ENCODE results near the gene EHBP1. TPM values are rescaled to one million over a fixed set of nuclear protein-coding genes. Genes with fewer than 3 reads are reported as not detected.

EHBP1 gene
- total and polyA plus RNA-seq, 2 donors (not counting 3 experiments of a cell fraction or from before 2014, with no cell fraction given) = 8.4 to 34.8 TPM

DNA sequence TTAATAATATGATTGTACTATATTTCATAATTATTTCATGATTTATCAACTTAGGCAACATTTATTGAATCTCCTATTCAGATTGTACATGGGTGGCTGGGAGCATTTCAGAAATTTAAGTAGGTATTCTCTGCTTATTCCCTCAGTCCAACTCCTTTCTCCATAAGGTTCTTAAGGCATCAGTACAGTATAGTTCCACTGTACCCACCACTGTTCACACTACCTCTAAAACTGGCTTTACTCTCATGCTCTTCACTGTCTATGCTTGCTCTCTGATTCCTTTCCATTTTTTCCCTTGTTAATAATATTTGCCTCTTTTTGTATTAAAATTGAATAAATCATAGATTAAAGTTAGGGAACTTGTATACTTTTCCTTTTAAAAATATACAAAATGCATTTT lies 89.8 kb downstream of the EHBP1 start:
- H3K36me3 ChIP-seq (ENCODE audit: control insufficient read depth in 2 of 2, extremely low read depth in 1 of 2, insufficient read depth in 2 of 2, low read length in 2 of 2) = no peaks in the 10 kb centered on the region
- intact Hi-C loops (cut with micrococcal nuclease) = loop anchor here (10.0 kb wide), 1 partner anchor 129 kb away; no protein-coding TSS in a partner anchor
- H3K9me1 ChIP-seq (replicated peaks; ENCODE audit: control insufficient read depth, extremely low read depth, insufficient read depth, low read length) = no peaks in the 10 kb centered on the region
- BruUV-seq (replicated peaks) = no TSS peak
- H3K9me3 ChIP-seq (replicated peaks; ENCODE audit: control insufficient read depth, insufficient read depth, low read length) = no peaks in the 10 kb centered on the region
- H3K9ac ChIP-seq (replicated peaks; ENCODE audit: extremely low read depth, insufficient read depth, low read length) = no peak overlapping the region
- no peak for FAIRE-seq
- H4K20me1 ChIP-seq (replicated peaks; ENCODE audit: control insufficient read depth, extremely low read depth, insufficient read depth, low read length) = no peaks in the 10 kb centered on the region
- H3K4me2 ChIP-seq (ENCODE audit: insufficient read depth, low read length) = peak overlapping the region; percentile 21
- no peak for TF ChIP-seq POLR2AphosphoS5 (IDR thresholded peaks at IDR 0.05; ENCODE audit: insufficient read depth, low read depth, low read length)
- no peak for TF ChIP-seq FOS (IDR thresholded peaks at IDR 0.05; ENCODE audit: borderline replicate concordance, insufficient read depth, low read length)
- no peak for TF ChIP-seq GATA2 (IDR thresholded peaks at IDR 0.05; ENCODE audit: insufficient read depth, insufficient read length, low read depth, low read length)
- no peak for TF ChIP-seq JUN (IDR thresholded peaks at IDR 0.05; ENCODE audit: borderline replicate concordance, insufficient read depth, insufficient read length, low read depth)
- no peak for TF ChIP-seq CTCF (IDR thresholded peaks at IDR 0.05; ENCODE audit: extremely low read depth in 1 of 2, insufficient read depth in 1 of 2, low read depth in 1 of 2, low read length in 2 of 2)
- TF ChIP-seq MYC (IDR thresholded peaks at IDR 0.05; ENCODE audit: low read depth, low read length) = no peak
- no peak for TF ChIP-seq EZH2 (IDR thresholded peaks at IDR 0.05; ENCODE audit: borderline replicate concordance, low read depth, low read length, severe bottlenecking)
- TF ChIP-seq MAX (IDR thresholded peaks at IDR 0.05; ENCODE audit: insufficient read depth, insufficient read length) = no peak
- TF ChIP-seq POLR2A (IDR thresholded peaks at IDR 0.05; ENCODE audit: low read depth, low read length) = no peak
- H3K4me1 ChIP-seq (ENCODE audit: control insufficient read depth, extremely low read depth, insufficient read depth, low read length) = peaks cover 13% of the 10 kb centered on the region
- H3K79me2 ChIP-seq (ENCODE audit: control insufficient read depth, insufficient read depth, low read length) = peaks cover 2% of the 10 kb centered on the region
- peak; percentile 7 for DNase-seq (ENCODE audit: low read depth, low spot score)
- ChIA-PET POLR2A (no interaction called here), CTCF (interaction anchor here (1.1 kb wide), 1 partner anchor 21 kb away, joined by 3 read pairs; no protein-coding TSS in a partner anchor)
- no peak overlapping the region for H3K4me3 ChIP-seq (replicated peaks in 1 of 3; ENCODE audit: insufficient read depth in 1 of 3, low read depth in 1 of 3, low read length in 3 of 3)
- H3K27ac ChIP-seq (ENCODE audit: insufficient read depth, low read depth, low read length) = no peak overlapping the region
- dilution Hi-C loops (cut with MboI; ENCODE audit: extremely low pct_ligation_motif_present, low sequenced_read_pairs) = no loop called here
- H2AFZ ChIP-seq (ENCODE audit: low read depth, low read length) = no peak overlapping the region
- no peaks in the 10 kb centered on the region for H3K27me3 ChIP-seq (ENCODE audit: control insufficient read depth in 2 of 2, insufficient read depth in 2 of 2, low read length in 2 of 2)
